Skeletal muscle satellite cell (primary cell): ENCODE data around the gene AVPR2. TPM values are rescaled to one million over a fixed set of nuclear protein-coding genes. Genes with fewer than 3 reads are reported as not detected.

ENCODE experiments used
- H3K27me3 ChIP-seq: 2 replicates; pipeline ENCODE4 v1.7.0; 2013; ENCODE audit warnings: low read length; ENCODE audit not compliant: control insufficient read depth, insufficient read depth
- H3K36me3 ChIP-seq: 2 replicates; pipeline ENCODE4 v1.7.0; 2013; ENCODE audit warnings: mild to moderate bottlenecking, control low read depth, low read length; ENCODE audit not compliant: insufficient read depth
- H3K4me1 ChIP-seq: 2 replicates; pipeline ENCODE4 v1.7.0; 2013; ENCODE audit warnings: low read length; ENCODE audit not compliant: control insufficient read depth, insufficient read depth
- H3K4me2 ChIP-seq: 2 replicates; pipeline ENCODE4 v1.7.0; 2013; ENCODE audit warnings: mild to moderate bottlenecking, low read length
- H3K4me3 ChIP-seq: 2 replicates; pipeline ENCODE4 v1.7.0; 2013; ENCODE audit warnings: low read length
- H3K9ac ChIP-seq: 2 replicates; pipeline ENCODE4 v1.7.0; 2013; ENCODE audit warnings: mild to moderate bottlenecking, low read depth, low read length, moderate library complexity
- H3K9me3 ChIP-seq: replicated peaks from 2 replicates; pipeline ENCODE4 v1.7.0; 2013; ENCODE audit warnings: mild to moderate bottlenecking, control low read depth, low read length
- total RNA-seq: library from RNA; depleted of rRNA; stranded (reverse); fragments of >200 nt; gene quantifications from 2 replicates; pipeline ENCODE4 v1.2.3, GENCODE V29; 2012; rRNA removed

Gene AVPR2
- total RNA-seq = 0.22 TPM in 1 of 2 replicates, not detected in the other

DNA sequence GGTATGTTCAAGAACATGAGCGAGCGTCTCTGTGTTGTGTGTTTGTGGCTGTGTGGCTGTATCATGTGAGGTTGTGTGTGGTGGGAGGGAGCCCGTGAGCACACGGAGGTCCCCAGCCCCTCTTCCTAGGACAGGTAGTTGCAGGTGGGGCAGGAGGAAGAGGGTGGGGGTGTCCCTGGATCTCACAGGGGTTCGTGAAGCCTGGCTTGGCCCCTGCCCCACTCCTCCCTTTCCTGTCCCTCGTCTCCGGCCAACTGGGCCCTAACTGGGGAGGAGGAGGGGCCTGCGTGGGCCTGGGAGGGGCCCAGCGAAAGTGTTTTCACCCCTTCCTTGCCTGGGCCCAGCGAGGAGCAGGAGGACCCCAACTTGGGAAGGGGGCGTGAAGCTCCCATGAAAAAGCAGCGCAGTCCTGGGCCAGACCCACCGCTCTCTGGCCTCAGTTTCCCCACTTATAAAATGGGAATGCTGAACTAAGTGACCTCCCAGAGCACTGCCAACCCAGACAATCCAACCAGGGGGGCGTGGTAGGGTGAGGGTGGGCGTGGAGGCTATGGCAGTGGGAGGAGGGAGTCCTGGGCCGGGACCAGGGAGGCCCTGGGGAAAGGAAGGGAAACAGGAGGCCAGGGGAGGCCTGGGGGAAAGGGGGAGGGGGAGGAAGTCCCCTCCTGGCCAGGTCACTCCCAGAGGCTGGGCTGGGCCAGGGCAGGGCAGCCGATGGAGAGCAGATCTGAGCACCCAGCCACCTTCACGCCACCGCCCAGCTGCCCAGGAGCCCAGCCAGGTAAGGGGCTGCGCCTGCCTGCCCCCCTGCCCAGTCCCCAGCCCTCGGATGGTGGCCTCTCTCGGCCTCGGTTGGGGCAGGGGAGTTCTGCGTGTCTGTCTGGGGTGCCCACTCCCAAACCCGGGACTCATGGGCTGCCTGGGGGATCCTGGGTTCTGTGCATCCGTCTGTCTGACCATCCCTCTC, at the start of gene AVPR2:
Gene AVPR2 (plus strand): TSS at position 683 of the 967 bp plus-strand sequence. CDS start 473 bp downstream, outside the sequence.
- H3K9ac ChIP-seq = no peak within 1 kb of the TSS
- H3K36me3 ChIP-seq = no peaks in the 10 kb centered on the region
- peaks cover 9% of the 10 kb centered on the region for H3K27me3 ChIP-seq
- H3K4me1 ChIP-seq = peaks cover 21% of the 10 kb centered on the region
- H3K4me3 ChIP-seq = no peak within 1 kb of the TSS
- H3K9me3 ChIP-seq = no peaks in the 10 kb centered on the region
- no peak within 1 kb of the TSS for H3K4me2 ChIP-seq

DNA sequence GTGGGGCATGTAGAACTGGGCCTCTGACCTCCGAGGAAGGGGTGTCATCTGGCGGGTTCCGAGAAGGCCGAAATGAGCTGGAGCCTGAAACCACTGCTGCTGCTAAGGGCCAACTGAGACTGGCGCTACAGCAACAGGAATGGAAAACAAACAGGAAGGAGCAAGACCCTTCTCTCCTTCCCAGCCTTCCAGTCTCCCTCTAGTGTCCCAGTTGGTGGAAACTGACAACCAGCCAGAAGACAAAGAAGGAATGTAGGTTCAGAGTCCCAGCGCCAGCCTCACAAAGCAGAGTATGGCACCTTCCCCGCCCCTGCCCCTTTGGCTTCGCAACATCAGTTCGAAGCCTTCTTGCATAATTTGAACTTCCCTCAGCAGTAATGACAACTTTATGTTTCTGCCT, 49.8 kb upstream of the AVPR2 start:
- no peaks in the 10 kb centered on the region for H3K9me3 ChIP-seq
- no peaks in the 10 kb centered on the region for H3K36me3 ChIP-seq
- no peaks in the 10 kb centered on the region for H3K4me1 ChIP-seq
- no peak overlapping the region for H3K4me2 ChIP-seq
- H3K9ac ChIP-seq = no peak overlapping the region
- H3K27me3 ChIP-seq = peaks cover 32% of the 10 kb centered on the region
- H3K4me3 ChIP-seq = no peak overlapping the region

DNA sequence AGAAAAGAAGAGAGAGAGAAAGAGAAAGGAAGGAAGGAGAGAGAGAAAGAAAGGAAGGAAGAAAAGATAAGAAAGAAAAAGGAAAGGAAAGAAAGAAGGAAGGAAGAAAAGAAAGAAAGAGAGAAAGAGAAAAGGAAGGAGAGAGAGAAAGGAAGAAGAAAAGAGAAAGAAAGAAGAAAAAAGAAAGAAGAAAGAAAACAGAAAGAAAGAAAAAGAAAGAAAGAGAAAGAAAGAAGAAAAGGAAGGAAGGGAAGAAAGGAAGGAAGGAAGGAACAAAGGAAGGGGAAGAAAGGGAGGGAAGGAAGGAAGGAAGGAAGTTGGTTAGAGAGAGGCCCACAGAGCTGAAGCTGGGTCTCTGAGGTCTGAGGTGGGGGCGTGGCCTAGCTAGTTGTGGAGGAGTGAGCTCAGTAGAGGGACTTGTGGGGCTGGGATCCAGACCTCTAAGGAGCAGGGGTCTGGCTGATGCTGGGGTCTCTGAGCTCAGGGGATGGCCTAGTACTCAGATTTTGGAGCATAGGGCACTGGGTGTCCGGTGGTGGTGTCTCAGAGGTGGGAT, 47.0 kb upstream of the AVPR2 start:
- Histone ChIP-seq H3K9ac (no peak overlapping the region), H3K4me2 (no peak overlapping the region), H3K36me3 (no peaks in the 10 kb centered on the region), H3K27me3 (peaks cover 24% of the 10 kb centered on the region), H3K4me3 (no peak overlapping the region), H3K9me3 (no peaks in the 10 kb centered on the region), H3K4me1 (no peaks in the 10 kb centered on the region)

DNA sequence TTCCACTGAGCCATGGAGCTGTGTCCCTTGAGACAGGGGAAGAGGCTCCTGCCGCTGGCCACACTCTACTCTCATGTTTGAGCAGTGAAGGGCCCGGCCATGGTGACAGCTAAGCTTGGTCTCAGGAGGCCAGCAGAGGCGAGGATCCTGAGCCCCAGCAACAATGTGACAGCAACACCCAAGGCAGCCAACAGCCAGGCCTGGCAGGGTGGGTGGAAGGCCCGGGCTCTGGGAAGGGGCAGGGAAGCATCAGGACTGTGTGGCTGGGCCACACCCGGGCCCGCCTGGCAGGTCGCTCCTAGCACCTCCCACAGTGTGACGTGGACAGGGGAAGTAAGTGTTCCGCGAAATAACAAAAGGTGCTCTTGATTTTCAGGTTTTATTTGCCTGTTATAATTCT, 43.3 kb upstream of the AVPR2 start:
- Histone ChIP-seq H3K4me1 (no peaks in the 10 kb centered on the region), H3K4me3 (no peak overlapping the region), H3K9me3 (no peaks in the 10 kb centered on the region), H3K9ac (no peak overlapping the region), H3K36me3 (no peaks in the 10 kb centered on the region), H3K4me2 (no peak overlapping the region), H3K27me3 (peaks cover 11% of the 10 kb centered on the region)

DNA sequence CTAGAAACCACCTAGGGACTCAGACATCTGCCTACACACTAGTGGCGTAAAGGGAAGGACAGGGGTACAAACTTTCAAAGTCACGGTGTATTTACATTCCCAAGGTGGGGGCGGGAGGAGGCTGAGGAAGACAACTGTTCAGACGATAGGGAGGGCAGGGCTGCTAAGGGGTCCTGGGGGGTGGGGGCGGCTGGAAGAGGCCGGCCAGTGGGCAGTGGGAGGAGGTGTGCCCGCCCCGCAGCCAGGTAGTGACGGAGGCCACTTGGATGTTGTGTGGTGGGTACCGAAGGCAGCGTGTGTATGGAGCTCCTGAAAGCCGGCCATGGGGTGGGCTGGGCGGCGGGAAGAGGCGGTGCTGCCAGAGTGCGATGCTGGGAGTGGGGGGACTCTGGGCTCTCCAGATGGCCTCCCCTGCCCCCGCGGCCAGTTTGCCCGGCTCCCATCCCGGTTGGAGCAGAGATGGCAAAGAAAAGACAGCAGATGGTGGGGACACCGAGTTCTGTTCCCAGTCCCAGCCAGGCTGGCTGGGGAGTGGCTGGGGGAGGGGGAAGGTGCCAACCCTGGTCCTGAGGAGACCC, 42.7 kb upstream of the AVPR2 start:
- H3K4me2 ChIP-seq = no peak overlapping the region
- H3K9me3 ChIP-seq = no peaks in the 10 kb centered on the region
- no peaks in the 10 kb centered on the region for H3K4me1 ChIP-seq
- no peaks in the 10 kb centered on the region for H3K36me3 ChIP-seq
- H3K27me3 ChIP-seq = peaks cover 11% of the 10 kb centered on the region
- no peak overlapping the region for H3K9ac ChIP-seq
- no peak overlapping the region for H3K4me3 ChIP-seq

DNA sequence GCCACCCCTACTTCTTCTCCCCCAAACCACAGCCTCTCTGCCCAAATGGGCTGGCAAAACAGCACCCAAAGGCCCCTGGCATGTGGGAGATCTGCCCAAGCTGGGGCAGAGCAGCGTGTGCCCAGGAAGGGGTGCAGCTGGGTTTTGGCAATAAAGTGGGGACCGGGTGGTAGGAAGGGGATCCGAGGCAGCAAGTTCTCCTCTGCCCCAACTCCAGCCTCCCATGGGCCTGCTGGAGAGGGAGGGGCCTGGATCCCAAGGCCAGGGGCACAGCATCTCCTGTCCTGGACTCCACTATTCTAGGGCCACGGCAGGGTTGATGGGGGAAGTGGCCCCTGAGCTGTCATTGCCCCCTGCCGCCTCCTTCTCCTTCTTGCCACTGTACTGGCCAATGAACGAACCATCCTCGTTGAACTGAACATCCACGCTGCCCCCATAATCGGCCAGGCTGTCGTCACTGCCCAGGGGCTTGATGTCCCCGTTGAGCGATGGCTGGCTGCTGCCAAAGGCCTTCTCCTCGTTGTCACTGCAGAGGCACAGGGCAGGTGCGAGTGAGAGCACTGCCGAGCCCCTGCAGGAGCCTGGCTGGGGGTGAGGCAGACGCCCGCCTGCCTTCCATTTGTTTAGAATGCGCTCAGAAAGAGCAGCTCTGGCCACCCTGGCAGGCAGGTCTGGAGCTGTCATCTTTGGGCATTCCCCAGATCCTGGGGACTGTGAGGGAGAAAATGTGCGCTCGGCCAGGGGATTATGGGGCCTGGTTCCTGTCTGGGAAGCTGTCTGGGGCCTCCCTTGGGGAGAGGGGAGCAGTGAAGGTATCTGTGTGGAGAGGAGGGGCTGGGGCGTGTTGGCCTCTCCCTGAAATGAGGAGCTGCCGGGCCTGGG, 41.9 kb upstream of the AVPR2 start:
- Histone ChIP-seq H3K4me2 (no peak overlapping the region), H3K4me1 (no peaks in the 10 kb centered on the region), H3K4me3 (no peak overlapping the region), H3K9ac (no peak overlapping the region), H3K9me3 (no peaks in the 10 kb centered on the region), H3K36me3 (no peaks in the 10 kb centered on the region), H3K27me3 (peaks cover 11% of the 10 kb centered on the region)

DNA sequence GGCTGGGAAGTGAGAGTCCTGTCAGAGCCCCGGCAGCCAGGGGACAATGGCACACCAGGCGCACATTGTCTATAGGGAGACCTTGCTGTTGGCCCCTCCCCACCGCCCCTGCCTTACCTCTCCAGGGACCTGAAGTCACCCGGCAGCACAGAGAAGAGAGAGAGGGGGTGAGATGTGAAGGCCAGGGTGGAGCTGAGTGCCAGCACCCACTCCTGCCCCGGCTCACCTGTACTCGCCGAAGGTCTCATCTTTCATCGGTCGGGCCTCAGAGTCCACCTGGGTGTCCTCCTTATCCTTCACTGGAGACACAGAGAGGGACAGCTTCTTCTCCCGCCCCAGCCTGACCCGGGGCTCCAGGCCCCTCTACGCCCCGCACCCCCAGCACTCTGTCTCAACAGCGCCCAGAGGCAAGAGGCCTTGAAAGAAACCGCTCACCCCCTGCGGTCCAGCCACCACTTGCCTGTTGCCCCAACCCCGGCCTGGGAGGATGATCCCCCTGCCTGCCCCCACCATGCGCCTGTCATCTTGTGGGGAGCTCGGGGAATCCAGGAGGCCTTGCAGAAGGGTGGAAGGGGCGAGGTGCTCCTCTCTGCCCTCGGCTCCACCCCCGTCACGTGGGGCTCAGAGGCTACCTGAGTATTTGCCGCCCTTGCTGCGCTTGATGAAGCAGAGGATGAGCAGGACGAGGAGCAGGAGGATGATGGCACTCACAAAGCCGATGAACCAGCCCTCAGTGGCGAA, 41.1 kb upstream of the AVPR2 start:
- no peak overlapping the region for H3K4me2 ChIP-seq
- H3K9me3 ChIP-seq = no peaks in the 10 kb centered on the region
- H3K36me3 ChIP-seq = no peaks in the 10 kb centered on the region
- no peak overlapping the region for H3K4me3 ChIP-seq
- peaks cover 9% of the 10 kb centered on the region for H3K27me3 ChIP-seq
- H3K4me1 ChIP-seq = no peaks in the 10 kb centered on the region
- no peak overlapping the region for H3K9ac ChIP-seq

DNA sequence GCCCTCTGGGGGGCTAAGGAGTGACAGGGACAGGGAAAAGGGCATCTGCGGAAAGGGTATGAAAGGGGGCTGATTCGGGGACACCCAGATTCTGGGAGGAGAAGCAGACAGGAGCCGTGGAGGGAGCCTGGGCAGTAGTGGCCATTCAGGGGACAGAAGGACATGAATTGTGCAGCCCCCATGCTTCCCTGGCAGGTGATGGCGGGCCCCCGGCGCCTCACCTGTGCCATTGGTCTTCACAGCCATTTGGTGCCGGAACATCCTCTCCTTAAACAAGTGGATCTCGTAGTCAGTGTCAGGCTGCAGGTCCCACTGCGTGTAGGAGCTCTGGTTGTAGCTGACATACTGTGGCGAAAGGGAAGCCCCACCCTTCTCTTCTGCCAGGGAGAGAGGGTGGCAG, 40.4 kb upstream of the AVPR2 start:
- Histone ChIP-seq H3K4me3 (no peak overlapping the region), H3K9me3 (no peaks in the 10 kb centered on the region), H3K36me3 (no peaks in the 10 kb centered on the region), H3K4me2 (no peak overlapping the region), H3K27me3 (peaks cover 11% of the 10 kb centered on the region), H3K9ac (no peak overlapping the region), H3K4me1 (no peaks in the 10 kb centered on the region)

DNA sequence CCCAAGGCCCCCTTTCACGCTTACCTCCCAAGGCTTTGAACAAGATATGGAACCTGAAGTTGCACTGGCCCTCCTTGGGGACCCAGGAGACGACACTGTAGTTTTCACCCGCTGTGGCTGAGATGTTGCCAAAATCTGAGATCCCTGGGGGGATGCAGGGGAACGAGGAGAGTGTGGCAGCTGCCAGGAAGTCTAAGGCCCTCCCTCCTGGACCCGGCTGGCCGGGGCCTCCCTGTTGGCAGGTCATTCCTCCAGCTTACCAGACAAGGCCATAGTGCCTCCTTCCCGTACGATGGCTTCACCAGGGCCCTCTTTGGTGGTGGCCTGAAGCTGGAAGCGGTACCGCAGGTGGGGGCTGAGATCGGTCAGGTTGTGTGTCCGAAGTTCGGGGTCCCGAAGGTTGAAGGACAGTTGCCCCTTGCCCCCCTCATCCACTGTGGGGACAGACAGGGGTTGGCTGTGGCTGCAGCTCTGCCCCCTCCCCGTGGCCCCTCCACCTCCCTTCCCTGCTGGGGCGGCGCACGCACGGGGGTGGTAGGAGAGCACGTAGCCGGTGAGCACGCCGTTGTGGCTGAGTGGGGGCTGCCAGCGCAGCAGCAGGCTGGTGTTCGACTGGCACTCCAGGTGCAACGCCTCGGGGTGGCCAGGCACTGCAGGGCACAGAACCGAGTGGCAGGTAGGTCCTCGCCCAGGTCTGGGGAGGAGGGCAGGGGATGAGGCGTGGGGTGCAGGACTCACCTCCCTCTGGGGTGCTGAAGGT, 39.7 kb upstream of the AVPR2 start:
- H3K36me3 ChIP-seq = no peaks in the 10 kb centered on the region
- H3K9me3 ChIP-seq = no peaks in the 10 kb centered on the region
- H3K4me1 ChIP-seq = no peaks in the 10 kb centered on the region
- no peak overlapping the region for H3K4me3 ChIP-seq
- H3K27me3 ChIP-seq = peaks cover 11% of the 10 kb centered on the region
- H3K4me2 ChIP-seq = no peak overlapping the region
- H3K9ac ChIP-seq = no peak overlapping the region

DNA sequence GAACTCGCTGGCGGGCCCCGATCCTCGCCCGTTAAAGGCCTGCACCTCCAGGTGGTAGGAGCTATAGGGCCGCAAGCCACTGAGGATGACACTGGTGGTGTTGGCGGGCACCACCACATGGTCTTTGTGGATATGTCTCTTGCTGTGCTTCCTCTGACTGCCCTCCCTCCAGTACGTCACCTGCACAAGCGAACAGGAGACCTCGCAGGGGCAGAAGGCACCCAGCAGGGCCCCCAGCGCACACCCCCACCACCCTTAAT, 39.2 kb upstream of the AVPR2 start:
- Histone ChIP-seq H3K4me2 (no peak overlapping the region), H3K36me3 (no peaks in the 10 kb centered on the region), H3K27me3 (peaks cover 11% of the 10 kb centered on the region), H3K4me3 (no peak overlapping the region), H3K4me1 (no peaks in the 10 kb centered on the region), H3K9me3 (no peaks in the 10 kb centered on the region), H3K9ac (no peak overlapping the region)
